VCaP (cell line): ENCODE measurements around the gene CDPF1.

ENCODE experiments used
- H3K27ac ChIP-seq: fragments of 450-650 bp; 2 replicates; pipeline ENCODE4 v1.5.1; 2017
- CTCF ChIP-seq: fragments of 450-650 bp; conservative IDR thresholded peaks from 2 replicates; pipeline ENCODE4 v1.5.1; 2017; ENCODE audit warnings: mild to moderate bottlenecking, moderate library complexity

The CDPF1 gene

GRCh38 chr22:46198274-46198673, 51.8 kb downstream of the CDPF1 start:
- H3K27ac ChIP-seq: no peak overlapping the region
- no peak for TF ChIP-seq CTCF

GRCh38 chr22:46196278-46196677, 53.8 kb downstream of the CDPF1 start:
- no peak for TF ChIP-seq CTCF
- H3K27ac ChIP-seq: no peak overlapping the region

GRCh38 chr22:46195487-46196165, 54.5 kb downstream of the CDPF1 start:
- no peak overlapping the region for H3K27ac ChIP-seq
- TF ChIP-seq CTCF: no peak
